DMS153 treated with DMSO at 0.1 percent for 48 hours (cell line): ENCODE results near the gene ASCC1.
"Not testable (repeated sequence)": the region's sequence is repeated elsewhere in the genome, so short reads cannot be mapped to it uniquely, and the experiment has no call there.

ENCODE experiments used
- DNase-seq: peaks from one replicate; lab custom pipeline; 2025; ENCODE audit not compliant: unreplicated experiment; lab: John Stamatoyannopoulos, UW

ASCC1 gene

GRCh38 chr10:72220637-72221036 lies 4.6 kb upstream of the ASCC1 start:
- no peak for DNase-seq

GRCh38 chr10:72219235-72219814 lies 3.2 kb upstream of the ASCC1 start:
- no peak for DNase-seq

GRCh38 chr10:72218726-72219125 lies 2.6 kb upstream of the ASCC1 start:
- DNase-seq, result no peak

- no peak for DNase-seq
Observed at GRCh38 chr10:72218325-72218724, 2.2 kb upstream of the ASCC1 start.

- DNase-seq, result not testable (repeated sequence)
Observed at GRCh38 chr10:72211832-72212231, 4.2 kb downstream of the ASCC1 start.

GRCh38 chr10:72211381-72211780 lies 4.7 kb downstream of the ASCC1 start:
- not testable (repeated sequence) for DNase-seq

- not testable (repeated sequence) for DNase-seq
Observed at GRCh38 chr10:72208526-72208925, 7.5 kb downstream of the ASCC1 start.

- DNase-seq, result no peak
Observed at GRCh38 chr10:72206511-72207229, 9.4 kb downstream of the ASCC1 start.

GRCh38 chr10:72204724-72205123 lies 11.4 kb downstream of the ASCC1 start:
- no peak for DNase-seq

GRCh38 chr10:72204296-72204695 lies 11.8 kb downstream of the ASCC1 start:
- no peak for DNase-seq

- DNase-seq, result no peak
Observed at GRCh38 chr10:72201293-72201692, 14.8 kb downstream of the ASCC1 start.

GRCh38 chr10:72200883-72201282 lies 15.2 kb downstream of the ASCC1 start:
- no peak for DNase-seq

- DNase-seq, result no peak
Observed at GRCh38 chr10:72194949-72195348, 21.1 kb downstream of the ASCC1 start.

- no peak for DNase-seq
Observed at GRCh38 chr10:72186982-72187330, 29.1 kb downstream of the ASCC1 start.

- DNase-seq, result no peak
Observed at GRCh38 chr10:72186258-72186981, 29.7 kb downstream of the ASCC1 start.

- DNase-seq, result no peak
Observed at GRCh38 chr10:72184156-72184555, 31.9 kb downstream of the ASCC1 start.

GRCh38 chr10:72177454-72177853 lies 38.6 kb downstream of the ASCC1 start:
- DNase-seq, result no peak

GRCh38 chr10:72176701-72177100 lies 39.4 kb downstream of the ASCC1 start:
- DNase-seq, result no peak

GRCh38 chr10:72175149-72175548 lies 40.9 kb downstream of the ASCC1 start:
- no peak for DNase-seq

GRCh38 chr10:72174297-72174662 lies 41.8 kb downstream of the ASCC1 start:
- no peak for DNase-seq

- DNase-seq, result no peak
Observed at GRCh38 chr10:72173619-72174296, 42.3 kb downstream of the ASCC1 start.

GRCh38 chr10:72173262-72173618 lies 42.8 kb downstream of the ASCC1 start:
- no peak for DNase-seq
